H1 (cell line): ENCODE measurements around the gene ZNF277. TPM values are rescaled to one million over a fixed set of nuclear protein-coding genes. Genes with fewer than 3 reads are reported as not detected.

Source experiments
- CTCF ChIA-PET: fragments of 300-600 bp; sonication (Branson Sonifier 250); formaldehyde crosslinking; loops from one replicate; lab custom pipeline; 2021; ENCODE audit not compliant: partially characterized antibody; lab: Charles Lee
- POLR2A ChIA-PET: fragments of 300-600 bp; sonication (Branson Sonifier 250); formaldehyde crosslinking; loops from one replicate; lab custom pipeline; 2021; ENCODE audit warnings: inconsistent platforms; ENCODE audit not compliant: partially characterized antibody; lab: Charles Lee
- DNase-seq, 2 experiments: peaks; one replicate each; pipeline versions ENCODE4 v3.0.0 to v3.0.0-alpha.2; 2010 to 2022; ENCODE audit warnings: low spot score in 2 of 2, low read depth in 1 of 2, mixed read lengths in 1 of 2
- FAIRE-seq: peaks from 2 replicates; lab custom pipeline; 2011; peaks lifted over from hg19 to GRCh38; lab: Jason Lieb, UNC
- H2AFZ ChIP-seq: 2 replicates; pipeline ENCODE4 v1.8.1; 2012; ENCODE audit warnings: low read length, inconsistent platforms
- H2AK5ac ChIP-seq: 2 replicates; pipeline ENCODE4 v1.6.1; 2013; ENCODE audit warnings: low read depth, low read length
- H2BK120ac ChIP-seq: replicated peaks from 2 replicates; pipeline ENCODE3; 2013; ENCODE audit warnings: low read depth, low read length, inconsistent platforms
- H2BK12ac ChIP-seq: 2 replicates; pipeline ENCODE4 v1.6.1; 2013; ENCODE audit warnings: low read depth, low read length
- H2BK15ac ChIP-seq: 2 replicates; pipeline ENCODE4 v1.6.1; 2013; ENCODE audit warnings: low read length
- H2BK20ac ChIP-seq: 2 replicates; pipeline ENCODE4 v1.6.1; 2013; ENCODE audit warnings: low read length
- H2BK5ac ChIP-seq: 2 replicates; pipeline ENCODE4 v1.6.1; 2013; ENCODE audit warnings: low read depth, low read length
- H3K14ac ChIP-seq: 2 replicates; pipeline ENCODE4 v1.6.1; 2013; ENCODE audit warnings: inconsistent platforms; ENCODE audit not compliant: insufficient read length
- H3K18ac ChIP-seq: 2 replicates; pipeline ENCODE4 v1.6.1; 2013; ENCODE audit warnings: low read length; ENCODE audit errors: extremely low read depth
- H3K23ac ChIP-seq: 2 replicates; pipeline ENCODE4 v1.6.1; 2013; ENCODE audit warnings: inconsistent platforms; ENCODE audit not compliant: insufficient read length
- H3K23me2 ChIP-seq: 2 replicates; pipeline ENCODE4 v1.6.1; 2013; ENCODE audit warnings: low read depth, low read length
- H3K27ac ChIP-seq: 2 replicates; pipeline ENCODE4 v1.6.1; 2011; ENCODE audit warnings: low read depth, low read length, inconsistent platforms
- H3K27me3 ChIP-seq, 4 experiments: replicated peaks in 1 of 4; 1 replicate in 1 of 4; 2 replicates in 3 of 4; pipeline versions ENCODE4 v1.6.1 to v1.8.1; 2011 to 2013; ENCODE audit warnings: low read length in 3 of 4, mild to moderate bottlenecking in 3 of 4, inconsistent platforms in 2 of 4, mixed read lengths in 2 of 4, moderate library complexity in 1 of 4; ENCODE audit not compliant: control insufficient read depth in 3 of 4, insufficient read depth in 3 of 4; ENCODE audit errors: extremely low read depth in 1 of 4
- H3K36me3 ChIP-seq, 4 experiments: 2 replicates each; pipeline versions ENCODE4 v1.6.1 to v1.8.1; 2011 to 2013; ENCODE audit warnings: mild to moderate bottlenecking in 4 of 4, low read length in 3 of 4, moderate library complexity in 2 of 4, control low read depth in 1 of 4, inconsistent platforms in 1 of 4; ENCODE audit not compliant: insufficient read depth in 4 of 4, control insufficient read depth in 2 of 4
- H3K4ac ChIP-seq: replicated peaks from 2 replicates; pipeline ENCODE3; 2013; ENCODE audit warnings: low read length, low read depth, mixed read lengths, inconsistent platforms; ENCODE audit not compliant: insufficient read length
- H3K4me1 ChIP-seq, 4 experiments: replicated peaks in 1 of 4; 1 replicate in 1 of 4; 2 replicates in 3 of 4; pipeline versions ENCODE4 v1.6.1 to v1.8.1; 2011 to 2013; ENCODE audit warnings: low read length in 3 of 4, inconsistent platforms in 2 of 4, mixed read lengths in 1 of 4; ENCODE audit not compliant: insufficient read depth in 4 of 4, control insufficient read depth in 3 of 4
- H3K4me2 ChIP-seq, 2 experiments: 2 replicates each; pipeline versions ENCODE4 v1.6.1 to v1.8.1; 2011 to 2013; ENCODE audit warnings: low read depth in 2 of 2, low read length in 2 of 2, control low read depth in 1 of 2, inconsistent platforms in 1 of 2, mild to moderate bottlenecking in 1 of 2; ENCODE audit not compliant: insufficient read depth in 1 of 2
- H3K4me3 ChIP-seq, 4 experiments: fragments of 200-600, 300-600 bp in 1 of 4; sonication (generic), shearing (Covaris generic), sonication (Bioruptor Twin) in 1 of 4; 2 replicates each; pipeline versions ENCODE4 v1.5.1 to v1.8.1; 2011 to 2016; ENCODE audit warnings: low read length in 4 of 4, low read depth in 3 of 4, control low read depth in 2 of 4, inconsistent platforms in 2 of 4, mild to moderate bottlenecking in 2 of 4, mixed read lengths in 1 of 4, moderate library complexity in 1 of 4; ENCODE audit not compliant: insufficient read depth in 2 of 4; ENCODE audit errors: extremely low read depth in 1 of 4
- H3K56ac ChIP-seq: replicated peaks from 2 replicates; pipeline ENCODE3; 2013; ENCODE audit warnings: low read depth, mild to moderate bottlenecking, mixed read lengths, low read length, inconsistent platforms; ENCODE audit not compliant: insufficient read length
- H3K79me1 ChIP-seq: 2 replicates; pipeline ENCODE4 v1.6.1; 2013; ENCODE audit warnings: low read depth, low read length, control low read depth
- H3K79me2 ChIP-seq, 2 experiments: 2 replicates each; pipeline versions ENCODE4 v1.6.1 to v1.8.1; 2012 to 2013; ENCODE audit warnings: low read length in 2 of 2, mild to moderate bottlenecking in 2 of 2, inconsistent platforms in 1 of 2; ENCODE audit not compliant: insufficient read depth in 2 of 2, control insufficient read depth in 1 of 2
- H3K9ac ChIP-seq, 4 experiments: replicated peaks in 1 of 4; 1 replicate in 1 of 4; 2 replicates in 3 of 4; pipeline versions ENCODE4 v1.6.1 to v1.8.1; 2011 to 2013; ENCODE audit warnings: low read depth in 3 of 4, low read length in 3 of 4, control low read depth in 2 of 4, mild to moderate bottlenecking in 2 of 4, moderate library complexity in 2 of 4, inconsistent platforms in 1 of 4; ENCODE audit errors: extremely low read depth in 1 of 4
- H3K9me3 ChIP-seq, 2 experiments: 2 replicates each; pipeline versions ENCODE4 v1.6.1 to v1.8.1; 2012 to 2013; ENCODE audit warnings: mild to moderate bottlenecking in 2 of 2, moderate library complexity in 2 of 2, control low read depth in 1 of 2, inconsistent platforms in 1 of 2, low read depth in 1 of 2, low read length in 1 of 2, mixed read lengths in 1 of 2; ENCODE audit not compliant: insufficient read depth in 2 of 2
- H4K20me1 ChIP-seq, 2 experiments: replicated peaks in 1 of 2; 2 replicates each; pipeline versions ENCODE3 to v1.8.1; 2011 to 2013; ENCODE audit warnings: inconsistent platforms in 2 of 2, low read length in 2 of 2, mild to moderate bottlenecking in 1 of 2; ENCODE audit not compliant: insufficient read depth in 2 of 2, control insufficient read depth in 1 of 2
- H4K5ac ChIP-seq: 2 replicates; pipeline ENCODE4 v1.6.1; 2013; ENCODE audit warnings: low read length, low read depth, mixed read lengths, inconsistent platforms; ENCODE audit not compliant: insufficient read length
- H4K8ac ChIP-seq: 2 replicates; pipeline ENCODE4 v1.8.0; 2013; ENCODE audit warnings: mild to moderate bottlenecking, moderate library complexity, low read length, inconsistent platforms; ENCODE audit not compliant: insufficient read depth; ENCODE audit errors: extremely low read depth
- H4K91ac ChIP-seq: replicated peaks from 2 replicates; pipeline ENCODE3; 2013; ENCODE audit warnings: low read length, mixed read lengths, inconsistent platforms; ENCODE audit not compliant: insufficient read length
- EZH2 ChIP-seq: fragments of 200-600 bp; sonication (generic); IDR thresholded peaks from 2 replicates; pipeline ENCODE4 v1.7.1; 2012; ENCODE audit warnings: low read depth, mild to moderate bottlenecking, moderate library complexity, low read length, inconsistent platforms; ENCODE audit not compliant: severe bottlenecking
- TBP ChIP-seq: IDR thresholded peaks from 2 replicates; pipeline ENCODE4 v1.6.1; 2011; ENCODE audit warnings: low read depth, low read length, improper control_type of control experiment
- WGBS, 2 experiments: shearing (Covaris generic) in 1 of 2; methylation state at CpG; one replicate each; pipeline versions ENCODE4 v1.1.6 to v1.1.7; 2013 to 2015; ENCODE audit warnings: low lambda C conversion rate in 2 of 2, mixed read lengths in 2 of 2, inconsistent platforms in 1 of 2, low coverage in 1 of 2, missing lambda C conversion rate in 1 of 2; ENCODE audit not compliant: insufficient replicate concordance in 2 of 2, insufficient coverage in 1 of 2, insufficient read length in 1 of 2; ENCODE audit errors: extremely low coverage in 1 of 2, missing lambda C conversion rate in 1 of 2; 5-methylcytosine and 5-hydroxymethylcytosine counted together
- polyA plus RNA-seq, 7 experiments: library from polyadenylated mRNA; depleted of rRNA in 3 of 7; stranded (reverse) in 5 of 7; unstranded in 2 of 7; fragments of >200 nt in 5 of 7; fragments of 200-250 nt in 2 of 7; gene quantifications; 1 replicate in 5 of 7; 2 replicates in 1 of 7; 4 replicates in 1 of 7; pipeline versions ENCODE4 v1.2.1 to v1.2.3, GENCODE V29; 2011 to 2013; ENCODE audit warnings: missing spikeins in 2 of 7, mixed read lengths in 2 of 7
- total RNA-seq: library from RNA; stranded (reverse); fragmentation: NEBNext Ultra II Directional; extraction: Animal tissue kit (Norgen Biotek cat#: 25700); gene quantifications from 2 replicates; pipeline ENCODE4 v1.2.1, GENCODE V29; 2021

Gene ZNF277
- total and polyA plus RNA-seq, 2 of the 8 experiments (the other 6 are each of a cell fraction or from before 2014, with no cell fraction given) = 5.1 to 21.7 TPM

- Histone ChIP-seq H3K27ac (no peak overlapping the region), H3K23ac (no peak overlapping the region), H3K56ac (no peak overlapping the region), H3K4ac (no peak overlapping the region), H2AK5ac (no peak overlapping the region), H3K79me1 (peaks cover 6% of the 10 kb centered on the region), H2BK5ac (no peak overlapping the region), H4K20me1 (peaks cover 0 to 4% of the 10 kb centered on the region in 2 experiments), H3K36me3 (no peaks in the 10 kb centered on the region), H3K14ac (no peak overlapping the region), H3K9ac (no peak overlapping the region), H3K4me1 (peaks cover 0 to 6% (median 0%) of the 10 kb centered on the region in 4 experiments; a peak in 1 of 7 replicates), H3K27me3 (no peaks in the 10 kb centered on the region), H2BK20ac (no peak overlapping the region), H2AFZ (no peak overlapping the region), H3K4me3 (no peak overlapping the region), H2BK120ac (no peak overlapping the region), H4K5ac (no peak overlapping the region), H4K8ac (no peak overlapping the region), H3K9me3 (no peaks in the 10 kb centered on the region), H3K79me2 (peaks cover 0 to 55% of the 10 kb centered on the region in 2 experiments; a peak in 2 of 4 replicates), H2BK12ac (no peak overlapping the region), H3K4me2 (no peak overlapping the region), H3K23me2 (no peaks in the 10 kb centered on the region), H3K18ac (no peak overlapping the region), H4K91ac (no peak overlapping the region), H2BK15ac (no peak overlapping the region)
- ChIA-PET CTCF (interaction anchor here (1.2 kb wide), 1 partner anchor 8 kb away, joined by 3 read pairs; no protein-coding TSS in a partner anchor), POLR2A (interaction anchor here (1.0 kb wide), 1 partner anchor 18 kb away, joined by 3 read pairs; the partner anchor contains the start of genes DOCK4 and ZNF277)
- TF ChIP-seq EZH2 = no peak
- TF ChIP-seq TBP = no peak
- DNase-seq (no peak), FAIRE-seq (no peak)
- 92% methylated on average over 3 of the region's 3 CpGs; no CpG with 5 or more reads in 1 of the 2 experiments for WGBS, 2 experiments
Measured at GRCh38 chr7:112188257-112188656, 18.2 kb upstream of the ZNF277 start.
